ENCODE measurements around the gene RRP7A.
"Not testable (repeated sequence)": the region's sequence is repeated elsewhere in the genome, so short reads cannot be mapped to it uniquely, and the experiment has no call there.

Gene RRP7A

GRCh38 chr22:42493393-42493792 is 26.2 kb downstream of the RRP7A start:
- H3K27me3 ChIP-seq (replicated peaks; ENCODE audit: control insufficient read depth, insufficient read depth, low read length): no peaks in the 10 kb centered on the region
- no peak for TF ChIP-seq CTCF (IDR thresholded peaks at IDR 0.05; ENCODE audit: insufficient read depth, low read length, poor library complexity, severe bottlenecking)
- no peak for DNase-seq (ENCODE audit: extremely low read depth, insufficient read length)
- H3K4me3 ChIP-seq (replicated peaks; ENCODE audit: low read depth, low read length): no peak overlapping the region
- H3K36me3 ChIP-seq (ENCODE audit: control insufficient read depth, insufficient read depth, low read length): no peaks in the 10 kb centered on the region

- Histone ChIP-seq H3K4me3 (replicated peaks; ENCODE audit: low read depth, low read length) (no peak overlapping the region), H3K36me3 (ENCODE audit: control insufficient read depth, insufficient read depth, low read length) (no peaks in the 10 kb centered on the region), H3K27me3 (replicated peaks; ENCODE audit: control insufficient read depth, insufficient read depth, low read length) (no peaks in the 10 kb centered on the region)
- TF ChIP-seq CTCF (IDR thresholded peaks at IDR 0.05; ENCODE audit: insufficient read depth, low read length, poor library complexity, severe bottlenecking): no peak
- no peak for DNase-seq (ENCODE audit: extremely low read depth, insufficient read length)
Observed at GRCh38 chr22:42492323-42492690, 27.3 kb downstream of the RRP7A start.

GRCh38 chr22:42490243-42490832 is 29.3 kb downstream of the RRP7A start:
- Histone ChIP-seq H3K4me3 (replicated peaks; ENCODE audit: low read depth, low read length) (no peak overlapping the region), H3K36me3 (ENCODE audit: control insufficient read depth, insufficient read depth, low read length) (no peaks in the 10 kb centered on the region), H3K27me3 (replicated peaks; ENCODE audit: control insufficient read depth, insufficient read depth, low read length) (no peaks in the 10 kb centered on the region)
- TF ChIP-seq CTCF (IDR thresholded peaks at IDR 0.05; ENCODE audit: insufficient read depth, low read length, poor library complexity, severe bottlenecking): no peak
- no peak for DNase-seq (ENCODE audit: extremely low read depth, insufficient read length)

GRCh38 chr22:42489000-42489399 is 30.6 kb downstream of the RRP7A start:
- no peak for TF ChIP-seq CTCF (IDR thresholded peaks at IDR 0.05; ENCODE audit: insufficient read depth, low read length, poor library complexity, severe bottlenecking)
- Histone ChIP-seq H3K27me3 (replicated peaks; ENCODE audit: control insufficient read depth, insufficient read depth, low read length) (no peaks in the 10 kb centered on the region), H3K4me3 (replicated peaks; ENCODE audit: low read depth, low read length) (no peak overlapping the region), H3K36me3 (ENCODE audit: control insufficient read depth, insufficient read depth, low read length) (no peaks in the 10 kb centered on the region)
- DNase-seq (ENCODE audit: extremely low read depth, insufficient read length): no peak

GRCh38 chr22:42484506-42484905 is 35.1 kb downstream of the RRP7A start:
- no peak for TF ChIP-seq CTCF (IDR thresholded peaks at IDR 0.05; ENCODE audit: insufficient read depth, low read length, poor library complexity, severe bottlenecking)
- DNase-seq (ENCODE audit: extremely low read depth, insufficient read length): no peak

GRCh38 chr22:42483610-42484223 is 35.9 kb downstream of the RRP7A start:
- H3K27me3 ChIP-seq (replicated peaks; ENCODE audit: control insufficient read depth, insufficient read depth, low read length); H3K4me3 ChIP-seq (replicated peaks; ENCODE audit: low read depth, low read length); DNase-seq (ENCODE audit: extremely low read depth, insufficient read length); H3K36me3 ChIP-seq (ENCODE audit: control insufficient read depth, insufficient read depth, low read length): not testable (repeated sequence)

More at GRCh38 chr22:42484506-42484905, 35.1 kb downstream of the RRP7A start:
- Histone ChIP-seq H3K27me3 (replicated peaks; ENCODE audit: control insufficient read depth, insufficient read depth, low read length) (no peaks in the 10 kb centered on the region), H3K36me3 (ENCODE audit: control insufficient read depth, insufficient read depth, low read length) (no peaks in the 10 kb centered on the region), H3K4me3 (replicated peaks; ENCODE audit: low read depth, low read length) (no peak overlapping the region)
